Measurements from ENCODE around the gene SH3PXD2A. TPM values are rescaled to one million over a fixed set of nuclear protein-coding genes. Genes with fewer than 3 reads are reported as not detected.

Gene SH3PXD2A
- total RNA-seq, 2 donors from 2014 or later = 14.6 to 18.2 TPM

DNA sequence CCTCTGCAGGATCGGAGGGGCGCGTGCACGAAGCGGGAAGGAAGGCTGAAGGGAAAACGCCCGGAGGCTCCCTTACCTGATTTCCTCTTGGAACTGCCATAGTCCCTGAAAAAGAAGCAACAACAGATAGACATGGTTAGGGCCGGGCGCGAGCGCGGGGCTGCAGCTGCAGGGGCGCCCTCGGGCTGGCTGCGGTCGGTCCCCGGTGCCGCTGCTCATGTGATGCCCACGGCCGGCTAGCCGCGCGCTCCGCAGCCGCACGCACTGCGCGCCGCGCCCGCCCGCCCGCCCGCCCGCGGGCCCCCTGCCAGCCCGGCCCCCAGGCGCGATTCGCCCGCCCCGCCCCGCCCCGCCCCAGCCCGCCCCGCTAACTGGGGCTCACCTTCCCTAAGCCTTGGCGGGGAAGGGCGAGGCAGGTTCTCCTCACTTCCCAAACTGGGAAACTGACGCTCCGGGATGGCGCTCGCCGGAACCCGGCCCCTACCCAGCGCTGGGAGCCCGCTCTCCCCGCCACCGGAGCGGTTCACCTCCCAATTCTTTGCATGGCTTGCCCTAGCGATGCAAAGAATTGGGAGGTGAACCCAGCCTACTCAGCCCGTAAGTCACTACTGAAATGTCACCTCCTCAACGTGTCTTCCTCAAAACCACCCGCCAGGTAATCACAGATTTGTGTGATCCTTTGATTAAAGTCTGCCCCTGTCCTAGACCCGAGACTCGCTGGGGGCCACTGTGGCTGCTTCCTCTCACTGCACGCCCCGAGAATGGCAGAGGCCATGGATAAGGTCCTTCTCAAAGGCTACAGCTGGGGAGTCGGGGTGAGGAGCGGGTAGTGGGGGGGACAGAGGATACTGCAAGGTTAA is 162.2 kb downstream of the SH3PXD2A start:
- no peak for DNase-seq (ENCODE audit: low spot score)
- no peaks in the 10 kb centered on the region for H3K36me3 ChIP-seq
- H3K27ac ChIP-seq = no peak overlapping the region
- H3K27me3 ChIP-seq = no peaks in the 10 kb centered on the region
- TF ChIP-seq, protein P1, sequence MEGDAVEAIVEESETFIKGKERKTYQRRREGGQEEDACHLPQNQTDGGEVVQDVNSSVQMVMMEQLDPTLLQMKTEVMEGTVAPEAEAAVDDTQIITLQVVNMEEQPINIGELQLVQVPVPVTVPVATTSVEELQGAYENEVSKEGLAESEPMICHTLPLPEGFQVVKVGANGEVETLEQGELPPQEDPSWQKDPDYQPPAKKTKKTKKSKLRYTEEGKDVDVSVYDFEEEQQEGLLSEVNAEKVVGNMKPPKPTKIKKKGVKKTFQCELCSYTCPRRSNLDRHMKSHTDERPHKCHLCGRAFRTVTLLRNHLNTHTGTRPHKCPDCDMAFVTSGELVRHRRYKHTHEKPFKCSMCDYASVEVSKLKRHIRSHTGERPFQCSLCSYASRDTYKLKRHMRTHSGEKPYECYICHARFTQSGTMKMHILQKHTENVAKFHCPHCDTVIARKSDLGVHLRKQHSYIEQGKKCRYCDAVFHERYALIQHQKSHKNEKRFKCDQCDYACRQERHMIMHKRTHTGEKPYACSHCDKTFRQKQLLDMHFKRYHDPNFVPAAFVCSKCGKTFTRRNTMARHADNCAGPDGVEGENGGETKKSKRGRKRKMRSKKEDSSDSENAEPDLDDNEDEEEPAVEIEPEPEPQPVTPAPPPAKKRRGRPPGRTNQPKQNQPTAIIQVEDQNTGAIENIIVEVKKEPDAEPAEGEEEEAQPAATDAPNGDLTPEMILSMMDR (IDR thresholded peaks at IDR 0.05) = no peak
- H3K9me3 ChIP-seq = no peaks in the 10 kb centered on the region
- H3K4me1 ChIP-seq = peaks cover 0 to 38% of the 10 kb centered on the region in 2 donors
- peak overlapping the region; percentile 17 to 49 for H3K4me3 ChIP-seq

DNA sequence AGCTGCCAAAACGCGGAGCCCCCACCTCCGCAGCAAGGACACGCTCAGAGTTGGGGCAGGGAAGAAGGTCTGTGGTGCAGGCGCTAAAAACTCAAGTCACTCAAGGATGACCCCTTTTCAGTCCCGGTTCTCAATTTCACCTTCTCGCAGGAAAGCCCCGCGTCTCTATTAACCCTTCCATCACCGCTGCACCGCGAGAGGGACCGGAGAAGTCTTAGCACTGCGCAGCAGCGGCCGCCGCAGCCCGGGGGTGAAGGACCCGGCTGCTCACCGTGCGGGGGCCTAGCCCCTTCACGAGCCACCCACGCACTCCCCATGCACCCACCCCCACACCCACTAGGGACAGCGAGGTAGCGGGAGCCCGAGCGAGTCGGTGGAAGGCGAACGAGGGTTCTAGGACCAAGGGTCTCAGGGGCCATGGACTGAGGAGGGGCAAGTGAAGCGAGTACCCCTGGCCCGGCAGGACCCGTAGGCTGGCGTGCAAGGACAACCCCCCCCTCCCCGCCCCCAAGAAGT is 162.9 kb downstream of the SH3PXD2A start:
- DNase-seq (ENCODE audit: low spot score) = no peak
- H3K4me3 ChIP-seq = peak overlapping the region in 1 of 2 donors; percentile 49
- no peaks in the 10 kb centered on the region for H3K36me3 ChIP-seq
- H3K9me3 ChIP-seq = no peaks in the 10 kb centered on the region
- no peaks in the 10 kb centered on the region for H3K27me3 ChIP-seq
- peaks cover 0 to 38% of the 10 kb centered on the region in 2 donors for H3K4me1 ChIP-seq
- H3K27ac ChIP-seq = no peak overlapping the region
- TF ChIP-seq, protein P1 (IDR thresholded peaks at IDR 0.05) = no peak

DNA sequence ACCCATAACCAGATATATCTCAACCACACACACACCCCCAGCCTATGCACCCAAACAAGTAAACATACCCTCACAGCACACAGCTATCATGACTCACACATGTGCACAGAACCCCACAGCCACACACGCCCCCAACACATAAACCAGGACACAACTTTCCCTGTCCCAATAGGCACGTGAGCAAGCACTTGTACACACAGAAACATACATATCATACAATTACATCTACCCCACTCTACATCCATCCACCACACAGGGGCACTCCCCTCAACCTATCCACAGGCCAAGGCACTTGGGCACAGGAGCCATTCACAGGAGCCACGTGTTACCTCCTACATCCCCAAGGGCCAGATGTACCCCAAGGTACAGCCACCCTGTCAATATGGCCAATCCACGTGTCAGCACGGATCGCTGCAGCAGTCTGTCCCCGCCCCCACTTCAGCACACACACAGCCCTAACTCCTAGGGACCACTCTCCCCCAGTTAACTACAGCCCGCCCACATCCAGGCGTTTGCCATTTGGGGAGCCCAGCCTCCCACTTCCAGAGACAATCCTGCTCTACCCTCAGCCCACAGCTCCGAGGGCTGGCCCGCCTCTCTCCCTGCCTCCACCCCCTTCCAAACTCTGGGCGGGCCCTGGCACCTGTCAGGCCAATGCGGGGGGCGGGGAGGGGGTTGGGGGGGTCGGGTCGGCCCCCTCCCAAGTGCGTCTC is 163.5 kb downstream of the SH3PXD2A start:
- peak overlapping the region in 1 of 2 donors; percentile 49 for H3K4me3 ChIP-seq
- no peak overlapping the region for H3K27ac ChIP-seq
- no peaks in the 10 kb centered on the region for H3K9me3 ChIP-seq
- TF ChIP-seq, protein P1 (IDR thresholded peaks at IDR 0.05) = no peak
- no peaks in the 10 kb centered on the region for H3K36me3 ChIP-seq
- peaks cover 0 to 34% of the 10 kb centered on the region in 2 donors for H3K4me1 ChIP-seq
- no peak for DNase-seq (ENCODE audit: low spot score)
- H3K27me3 ChIP-seq = no peaks in the 10 kb centered on the region

- DNase-seq (ENCODE audit: low spot score) = no peak
- no peaks in the 10 kb centered on the region for H3K9me3 ChIP-seq
- no peaks in the 10 kb centered on the region for H3K36me3 ChIP-seq
- TF ChIP-seq, protein P1 (IDR thresholded peaks at IDR 0.05) = no peak
- no peaks in the 10 kb centered on the region for H3K27me3 ChIP-seq
- H3K27ac ChIP-seq = no peak overlapping the region
- H3K4me1 ChIP-seq = peaks cover 0 to 30% of the 10 kb centered on the region in 2 donors
- no peak overlapping the region for H3K4me3 ChIP-seq
Measured at GRCh38 chr10:103691267-103691666, 164.1 kb downstream of the SH3PXD2A start.

- Histone ChIP-seq H3K9me3 (no peaks in the 10 kb centered on the region), H3K36me3 (no peaks in the 10 kb centered on the region), H3K4me3 (no peak overlapping the region), H3K27ac (no peak overlapping the region), H3K27me3 (no peaks in the 10 kb centered on the region), H3K4me1 (peaks cover 0 to 25% of the 10 kb centered on the region in 2 donors)
- DNase-seq (ENCODE audit: low spot score) = no peak
- TF ChIP-seq, protein P1 (IDR thresholded peaks at IDR 0.05) = no peak
Measured at GRCh38 chr10:103690281-103690680, 165.1 kb downstream of the SH3PXD2A start.

Data from right atrium auricular region (tissue), 2 donors.